K562 (cell line): ENCODE results near the gene SNTG2. TPM values are rescaled to one million over a fixed set of nuclear protein-coding genes. Genes with fewer than 3 reads are reported as not detected.

ENCODE experiments used
- ATAC-seq: fragments of 200-7000 bp; cut with Tn5 transposase; 3 replicates; pipeline ENCODE4 v1.9.1; 2020; ENCODE audit warnings: moderate library complexity
- BruUV-seq: library from RNA; stranded (reverse); fragments of 400-500 nt; replicated peaks from 2 replicates; lab custom pipeline; 2021; lab: Mats Ljungman, UMichigan
- CTCF ChIA-PET: fragments of 300-600 bp; formaldehyde crosslinking; extraction: SDS; loops from one replicate; lab custom pipeline; 2021; ENCODE audit warnings: low intra/inter-chr PET ratio; lab: Yijun Ruan, JAX
- POLR2A ChIA-PET: fragments of 300-600, 350-650 bp; sonication (Branson Sonifier 250); formaldehyde crosslinking; extraction: SDS; loops from one replicate; lab custom pipeline; 2021; ENCODE audit warnings: antibody characterized with exemption, inconsistent platforms; lab: Yijun Ruan, JAX
- DNase-seq, 4 experiments: peaks; one replicate each; pipeline versions ENCODE4 v3.0.0 to v3.0.0-alpha.2; 2011 to 2018; ENCODE audit warnings: low spot score in 3 of 4, mixed read lengths in 3 of 4; ENCODE audit errors: extremely low read depth in 1 of 4
- FAIRE-seq: peaks from 2 replicates; lab custom pipeline; 2011; peaks lifted over from hg19 to GRCh38; lab: Jason Lieb, UNC
- H2AFZ ChIP-seq: 2 replicates; pipeline ENCODE4 v1.6.0; 2011; ENCODE audit warnings: low read depth, low read length, control low read depth, inconsistent platforms
- H3K27ac ChIP-seq: fragments of 200-600 bp; 3 replicates; pipeline ENCODE4 v1.8.0; 2011; ENCODE audit warnings: low read depth, mild to moderate bottlenecking, control low read depth, inconsistent platforms, low read length, moderate library complexity, mixed read lengths; ENCODE audit errors: extremely low read depth
- H3K27me3 ChIP-seq, 2 experiments: fragments of 300-600 bp in 1 of 2; 2 replicates in 1 of 2; 3 replicates in 1 of 2; pipeline versions ENCODE4 v1.6.0 to v1.8.0; 2011; ENCODE audit warnings: inconsistent platforms in 2 of 2, low read length in 2 of 2, mild to moderate bottlenecking in 1 of 2, mixed read lengths in 1 of 2, moderate library complexity in 1 of 2; ENCODE audit not compliant: control insufficient read depth in 2 of 2, insufficient read depth in 2 of 2
- H3K36me3 ChIP-seq: fragments of 300-600 bp; 3 replicates; pipeline ENCODE4 v1.8.0; 2011; ENCODE audit warnings: mild to moderate bottlenecking, low read length, inconsistent platforms; ENCODE audit not compliant: control insufficient read depth, insufficient read depth
- H3K4me1 ChIP-seq, 2 experiments: fragments of 200-600 bp in 1 of 2; replicated peaks in 1 of 2; 2 replicates in 1 of 2; 3 replicates in 1 of 2; pipeline versions ENCODE4 v1.5.1 to v1.8.0; 2011; ENCODE audit warnings: inconsistent platforms in 2 of 2, low read length in 2 of 2, mild to moderate bottlenecking in 1 of 2, mixed read lengths in 1 of 2, moderate library complexity in 1 of 2; ENCODE audit not compliant: control insufficient read depth in 2 of 2, insufficient read depth in 2 of 2
- H3K4me2 ChIP-seq: 2 replicates; pipeline ENCODE4 v1.6.1; 2011; ENCODE audit warnings: low read length, control low read depth, inconsistent platforms, mixed read lengths; ENCODE audit not compliant: insufficient read depth
- H3K4me3 ChIP-seq: fragments of 200-600 bp; sonication (generic), shearing (Covaris generic); 2 replicates; pipeline ENCODE4 v1.5.1; 2016; ENCODE audit warnings: control low read depth, inconsistent platforms
- H3K79me2 ChIP-seq: fragments of 200-600 bp; 3 replicates; pipeline ENCODE4 v1.8.0; 2011; ENCODE audit warnings: low read length, inconsistent platforms; ENCODE audit not compliant: control insufficient read depth, insufficient read depth
- H3K9ac ChIP-seq, 2 experiments: 2 replicates each; pipeline versions ENCODE4 v1.6.0 to v1.6.1; 2011; ENCODE audit warnings: low read depth in 2 of 2, low read length in 2 of 2, control low read depth in 1 of 2, inconsistent platforms in 1 of 2, mild to moderate bottlenecking in 1 of 2, mixed read lengths in 1 of 2; ENCODE audit not compliant: insufficient read depth in 1 of 2
- H3K9me1 ChIP-seq: one replicate; pipeline ENCODE4 v1.6.0; 2011; ENCODE audit warnings: inconsistent platforms, mild to moderate bottlenecking, low read length, moderate library complexity; ENCODE audit not compliant: control insufficient read depth, insufficient read depth
- H3K9me3 ChIP-seq: replicated peaks from 2 replicates; pipeline ENCODE4 v1.5.1; 2011; ENCODE audit warnings: low read depth, low read length, inconsistent platforms; ENCODE audit not compliant: control insufficient read depth, insufficient read depth
- H4K20me1 ChIP-seq: replicated peaks from 2 replicates; pipeline ENCODE4 v1.6.1; 2011; ENCODE audit warnings: low read length, inconsistent platforms, mixed read lengths; ENCODE audit not compliant: control insufficient read depth, insufficient read depth
- CHD2 ChIP-seq: IDR thresholded peaks from 2 replicates; pipeline ENCODE4 v1.6.1; 2011; ENCODE audit warnings: low read depth, low read length
- FOXM1 ChIP-seq, 2 experiments: fragments of 450-650 bp in 1 of 2; sonication (generic) in 1 of 2; formaldehyde crosslinking in 1 of 2; IDR thresholded peaks; 2 replicates each; pipeline versions ENCODE4 v1.6.1 to v1.9.0; 2017 to 2022; ENCODE audit warnings: low read depth in 2 of 2, mild to moderate bottlenecking in 2 of 2, missing genetic modification reagents in 1 of 2, moderate library complexity in 1 of 2
- MCM7 ChIP-seq, 2 experiments: fragments of 450-650 bp; IDR thresholded peaks; 2 replicates each; pipeline ENCODE4 v1.6.1; 2016 to 2018
- NFIX ChIP-seq: fragments of 250-450 bp; sonication (Bioruptor Pico); IDR thresholded peaks from 2 replicates; pipeline ENCODE4 v1.4.0; 2020; ENCODE audit warnings: low read depth, mild to moderate bottlenecking, moderate library complexity
- POLR2AphosphoS5 ChIP-seq: IDR thresholded peaks from 2 replicates; pipeline ENCODE4 v1.6.1; 2011; ENCODE audit warnings: mild to moderate bottlenecking, low read depth, low read length, moderate library complexity; ENCODE audit not compliant: control insufficient read depth, insufficient read depth
- PTRF ChIP-seq: fragments of 450-650 bp; IDR thresholded peaks from 2 replicates; pipeline ENCODE4 v1.6.1; 2016; ENCODE audit warnings: mild to moderate bottlenecking, missing genetic modification characterization, missing compliant biosample characterization
- ZNF347 ChIP-seq: fragments of 450-650 bp; formaldehyde crosslinking; IDR thresholded peaks from 2 replicates; pipeline ENCODE4 v1.4.0; 2020; ENCODE audit warnings: low read depth, mild to moderate bottlenecking, moderate library complexity
- ZNF41 ChIP-seq: fragments of 250-450 bp; sonication (Bioruptor Pico); conservative IDR thresholded peaks from 2 replicates; pipeline ENCODE4 v1.4.0; 2020; ENCODE audit warnings: mild to moderate bottlenecking
- WGBS: fragments of 100-300 bp; shearing (Covaris generic); methylation state at CpG from one replicate; pipeline ENCODE4 v1.1.6; 2016; ENCODE audit warnings: low coverage, mixed read lengths; ENCODE audit not compliant: insufficient coverage; ENCODE audit errors: missing lambda C conversion rate; 5-methylcytosine and 5-hydroxymethylcytosine counted together
- in situ Hi-C: fragments of 300-500 bp; cut with MboI; formaldehyde crosslinking; loops from 4 replicates; pipeline ENCODE4 v1.15.0; 2018; ENCODE audit warnings: inconsistent platforms, mixed read lengths
- intact Hi-C: fragments of 100-400 bp; cut with micrococcal nuclease; formaldehyde crosslinking; loops from 2 replicates; pipeline ENCODE4 v1.14.2; 2022
- polyA plus RNA-seq, 8 experiments: library from polyadenylated mRNA; depleted of rRNA in 4 of 8; stranded (reverse) in 5 of 8; unstranded in 3 of 8; fragments of >200 nt; fragmentation: Nextera tagmentation in 2 of 8; fragmentation: Illumina TruSeq in 1 of 8; extraction: Ambion mirVana in 2 of 8; extraction: Trizol in 1 of 8; gene quantifications; 2 replicates each; pipeline versions ENCODE4 v1.2.1 to v1.2.3, GENCODE V29; 2011 to 2014; ENCODE audit warnings: inconsistent platforms in 1 of 8, missing spikeins in 1 of 8
- total RNA-seq, 7 experiments: library from RNA; depleted of rRNA in 6 of 7; stranded (reverse); fragments of >200 nt in 6 of 7; fragmentation: Illumina TruSeq in 2 of 7; extraction: Trizol in 2 of 7; gene quantifications; 2 replicates each; pipeline versions ENCODE4 v1.2.1 to v1.2.3, GENCODE V29; 2011 to 2021; ENCODE audit warnings: low replicate concordance in 1 of 7

The SNTG2 gene
- total and polyA plus RNA-seq, 9 of the 15 experiments (the other 6 are each of a cell fraction or from before 2014, with no cell fraction given), result not detected

GRCh38 chr2:1257334-1257733, 306.7 kb downstream of the SNTG2 start:
- no peaks in the 10 kb centered on the region for H3K4me1 ChIP-seq
- 0% methylated on average over 11 of the region's 11 CpGs for WGBS
- H4K20me1 ChIP-seq, result no peaks in the 10 kb centered on the region
- TF ChIP-seq POLR2AphosphoS5 (no peak), MCM7 (IDR thresholded peaks at IDR 0.05) (no peak), PTRF (tag) (no peak), ZNF41 (no peak), CHD2 (no peak), ZNF347 (CRISPR knock-in tag) (no peak), NFIX (CRISPR knock-in tag) (no peak), FOXM1 (IDR thresholded peaks at IDR 0.05; ENCODE audit: low read depth) (no peak), FOXM1 (CRISPR knock-in tag; IDR thresholded peaks at IDR 0.05; ENCODE audit: low read depth) (no peak)
- TF ChIP-seq, all 486 proteins: peak for 0
- no peak overlapping the region for H2AFZ ChIP-seq
- H3K9me1 ChIP-seq, result no peaks in the 10 kb centered on the region
- ChIA-PET POLR2A (no interaction called here), CTCF (no interaction called here)
- in situ Hi-C loops (no loop called here), intact Hi-C loops (no loop called here)
- FAIRE-seq (no peak), DNase-seq (no peak), ATAC-seq (no peak)
- H3K4me2 ChIP-seq, result no peak overlapping the region
- H3K27me3 ChIP-seq, result peaks cover 0 to 14% of the 10 kb centered on the region in 2 experiments; a peak in 2 of 5 replicates
- no peak overlapping the region for H3K9ac ChIP-seq
- no peak overlapping the region for H3K4me3 ChIP-seq
- H3K27ac ChIP-seq, result no peak overlapping the region
- no peaks in the 10 kb centered on the region for H3K79me2 ChIP-seq
- no peaks in the 10 kb centered on the region for H3K9me3 ChIP-seq
- no peaks in the 10 kb centered on the region for H3K36me3 ChIP-seq
- BruUV-seq, result no TSS peak
